HEK293 (cell line): Measurements from ENCODE around the gene DAAM2.

Source experiments
- CTCF ChIA-PET: fragments of 350-600 bp; formaldehyde crosslinking; extraction: SDS; loops from one replicate; lab custom pipeline; 2021; ENCODE audit warnings: antibody characterized with exemption; lab: Yijun Ruan, JAX
- POLR2A ChIA-PET: fragments of 300-600 bp; formaldehyde crosslinking; extraction: SDS; loops from one replicate; lab custom pipeline; 2020; ENCODE audit warnings: antibody characterized with exemption, inconsistent platforms; lab: Yijun Ruan, JAX
- H3K27ac ChIP-seq: fragments of 200-500 bp; sonication (Bioruptor generic); 2 replicates; pipeline ENCODE4 v1.5.1; 2014; ENCODE audit warnings: low read depth, low read length, control low read depth, inconsistent platforms; ENCODE audit errors: extremely low read depth
- H3K36me3 ChIP-seq, 2 experiments: fragments of 200-500 bp in 1 of 2; sonication (Bioruptor generic) in 1 of 2; 1 replicate in 1 of 2; 2 replicates in 1 of 2; pipeline ENCODE4 v1.5.1; 2014 to 2017; ENCODE audit warnings: inconsistent platforms in 2 of 2, low read length in 2 of 2; ENCODE audit not compliant: control insufficient read depth in 2 of 2, insufficient read depth in 1 of 2
- H3K4me1 ChIP-seq: fragments of 200-500 bp; sonication (Bioruptor generic); 2 replicates; pipeline ENCODE4 v1.5.1; 2014; ENCODE audit warnings: mild to moderate bottlenecking, low read length, inconsistent platforms; ENCODE audit not compliant: control insufficient read depth, insufficient read depth
- H3K4me3 ChIP-seq: 2 replicates; pipeline ENCODE4 v1.5.1; 2011; ENCODE audit warnings: low read depth, mild to moderate bottlenecking, control low read depth, low read length, moderate library complexity
- H3K9me3 ChIP-seq: fragments of 200-500 bp; sonication (Bioruptor generic); 2 replicates; pipeline ENCODE4 v1.5.1; 2014; ENCODE audit warnings: low read depth, low read length, inconsistent platforms; ENCODE audit not compliant: control insufficient read depth, insufficient read depth
- AEBP2 ChIP-seq: fragments of 450-650 bp; formaldehyde crosslinking; IDR thresholded peaks from 2 replicates; pipeline ENCODE4 v1.5.1; 2016; ENCODE audit warnings: missing biosample characterization, missing genetic modification characterization, borderline replicate concordance
- BCL6B ChIP-seq: fragments of 450-650 bp; formaldehyde crosslinking; IDR thresholded peaks from 2 replicates; pipeline ENCODE4 v1.5.1; 2017; ENCODE audit warnings: missing biosample characterization, missing genetic modification characterization
- HIC1 ChIP-seq: fragments of 450-650 bp; formaldehyde crosslinking; IDR thresholded peaks from 2 replicates; pipeline ENCODE4 v1.5.1; 2016; ENCODE audit warnings: missing biosample characterization, missing genetic modification characterization
- PRDM2 ChIP-seq: fragments of 450-650 bp; formaldehyde crosslinking; IDR thresholded peaks from 2 replicates; pipeline ENCODE4 v1.5.1; 2016; ENCODE audit warnings: missing biosample characterization, missing genetic modification characterization, borderline replicate concordance
- SP2 ChIP-seq: fragments of 450-650 bp; formaldehyde crosslinking; IDR thresholded peaks from 2 replicates; pipeline ENCODE4 v1.5.1; 2016; ENCODE audit warnings: missing biosample characterization, missing genetic modification characterization
- ZBTB17 ChIP-seq: fragments of 450-650 bp; formaldehyde crosslinking; IDR thresholded peaks from 2 replicates; pipeline ENCODE4 v1.5.1; 2016; ENCODE audit warnings: missing biosample characterization, missing genetic modification characterization
- ZFP41 ChIP-seq: fragments of 450-650 bp; formaldehyde crosslinking; IDR thresholded peaks from 2 replicates; pipeline ENCODE4 v1.5.1; 2016; ENCODE audit warnings: missing biosample characterization, missing genetic modification characterization, borderline replicate concordance
- ZFP69B ChIP-seq: fragments of 450-650 bp; formaldehyde crosslinking; IDR thresholded peaks from 2 replicates; pipeline ENCODE4 v1.5.1; 2016; ENCODE audit warnings: missing biosample characterization, missing genetic modification characterization
- ZIC2 ChIP-seq: fragments of 450-650 bp; formaldehyde crosslinking; IDR thresholded peaks from 2 replicates; pipeline ENCODE4 v1.5.1; 2016; ENCODE audit warnings: missing biosample characterization, missing genetic modification characterization
- ZNF132 ChIP-seq: fragments of 450-650 bp; formaldehyde crosslinking; IDR thresholded peaks from 2 replicates; pipeline ENCODE4 v1.5.1; 2017; ENCODE audit warnings: missing biosample characterization, missing genetic modification characterization, borderline replicate concordance
- ZNF174 ChIP-seq: fragments of 450-650 bp; formaldehyde crosslinking; IDR thresholded peaks from 2 replicates; pipeline ENCODE4 v1.5.0; 2017; ENCODE audit warnings: missing biosample characterization, mild to moderate bottlenecking, missing genetic modification characterization
- ZNF2 ChIP-seq: fragments of 450-650 bp; formaldehyde crosslinking; IDR thresholded peaks from 2 replicates; pipeline ENCODE4 v1.5.1; 2016; ENCODE audit warnings: missing biosample characterization, missing genetic modification characterization
- ZNF24 ChIP-seq: fragments of 450-650 bp; formaldehyde crosslinking; IDR thresholded peaks from 2 replicates; pipeline ENCODE4 v1.5.1; 2016; ENCODE audit warnings: missing biosample characterization, missing genetic modification characterization
- ZNF248 ChIP-seq: fragments of 450-650 bp; formaldehyde crosslinking; IDR thresholded peaks from 2 replicates; pipeline ENCODE4 v1.5.1; 2017; ENCODE audit warnings: missing biosample characterization, missing genetic modification characterization
- ZNF37A ChIP-seq: fragments of 450-650 bp; IDR thresholded peaks from 2 replicates; pipeline ENCODE4 v1.5.1; 2018; ENCODE audit warnings: missing biosample characterization, missing genetic modification characterization
- ZNF600 ChIP-seq: fragments of 450-650 bp; formaldehyde crosslinking; IDR thresholded peaks from 2 replicates; pipeline ENCODE4 v1.5.1; 2016; ENCODE audit warnings: missing biosample characterization, missing genetic modification characterization
- ZNF768 ChIP-seq: fragments of 450-650 bp; formaldehyde crosslinking; IDR thresholded peaks from 2 replicates; pipeline ENCODE4 v1.5.1; 2018; ENCODE audit warnings: missing biosample characterization, mild to moderate bottlenecking, missing genetic modification characterization

Gene DAAM2

GRCh38 chr6:39777661-39778060 is 14.5 kb upstream of the DAAM2 start:
- H3K27ac ChIP-seq, result no peak overlapping the region
- TF ChIP-seq AEBP2 (tag by site-specific recombination) (no peak), PRDM2 (tag by site-specific recombination) (no peak), ZBTB17 (tag by site-specific recombination) (no peak), ZNF132 (tag by site-specific recombination) (no peak), ZNF37A (no peak), ZNF248 (no peak), BCL6B (tag by site-specific recombination) (no peak), ZNF600 (tag by site-specific recombination) (no peak), ZNF768 (tag by site-specific recombination) (no peak), ZFP41 (no peak), ZNF174 (tag by site-specific recombination) (no peak), ZIC2 (tag by site-specific recombination) (no peak), SP2 (tag by site-specific recombination) (no peak), ZFP69B (tag by site-specific recombination) (no peak), HIC1 (tag by site-specific recombination) (no peak), ZNF2 (tag by site-specific recombination) (no peak), ZNF24 (no peak)
- TF ChIP-seq, all 188 proteins: peak for 0
- POLR2A ChIA-PET, result no interaction called here
- H3K4me1 ChIP-seq, result peaks cover 2% of the 10 kb centered on the region; the same call in 1 of the 2 replicates
- no peaks in the 10 kb centered on the region for H3K36me3 ChIP-seq
- H3K9me3 ChIP-seq, result no peaks in the 10 kb centered on the region
- no peak overlapping the region for H3K4me3 ChIP-seq
- CTCF ChIA-PET, result interaction anchor here (0.7 kb wide), 1 partner anchor 804 kb away, joined by 3 read pairs; no protein-coding TSS in a partner anchor
